Left kidney (tissue), 2 donors: ENCODE data around the gene GLIS1. TPM values are rescaled to one million over a fixed set of nuclear protein-coding genes. Genes with fewer than 3 reads are reported as not detected.

Experiments used
- DNase-seq: peaks from one replicate; pipeline ENCODE4 v3.0.0-alpha.2; 2013
- polyA plus RNA-seq: library from polyadenylated mRNA; unstranded; fragments of 120-200 nt; gene quantifications from one replicate; pipeline ENCODE4 v1.2.1, GENCODE V29; 2013; ENCODE audit not compliant: insufficient read length

Gene GLIS1
- polyA plus RNA-seq, 1 donor: 2.5 TPM

DNA sequence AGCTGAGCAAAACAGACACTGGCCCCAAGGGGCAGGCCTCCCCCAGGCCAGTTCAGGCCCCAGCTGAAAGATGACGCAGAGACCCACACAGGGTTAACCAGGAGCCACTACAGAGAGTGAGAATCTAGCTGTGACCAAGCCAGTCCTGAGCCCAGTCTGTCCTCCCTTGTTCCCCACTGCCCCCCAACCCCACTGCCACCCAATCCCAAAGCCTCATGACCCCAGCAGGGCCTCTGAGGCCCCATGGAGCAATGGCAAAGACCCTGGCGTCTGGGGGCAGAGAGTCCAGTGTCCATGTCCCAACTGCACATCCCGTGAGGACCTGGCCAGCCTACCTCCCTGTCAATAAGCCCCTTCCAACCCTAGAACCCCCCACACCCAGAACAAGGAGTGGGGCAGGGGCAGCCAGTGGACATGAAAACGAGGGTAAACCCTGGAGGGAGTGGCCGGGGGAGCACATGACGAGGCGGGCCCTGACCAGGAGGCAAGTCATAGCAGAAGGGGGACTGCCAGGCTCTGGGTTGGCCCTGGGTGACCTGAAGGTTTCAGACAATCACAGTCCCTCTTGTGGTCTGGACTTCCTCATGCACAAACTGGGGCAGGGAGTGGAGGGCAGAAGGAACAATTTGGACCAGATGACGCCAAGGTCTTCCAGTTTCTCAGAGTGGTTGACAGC, 100.5 kb downstream of the GLIS1 start:
- no peak for DNase-seq

DNA sequence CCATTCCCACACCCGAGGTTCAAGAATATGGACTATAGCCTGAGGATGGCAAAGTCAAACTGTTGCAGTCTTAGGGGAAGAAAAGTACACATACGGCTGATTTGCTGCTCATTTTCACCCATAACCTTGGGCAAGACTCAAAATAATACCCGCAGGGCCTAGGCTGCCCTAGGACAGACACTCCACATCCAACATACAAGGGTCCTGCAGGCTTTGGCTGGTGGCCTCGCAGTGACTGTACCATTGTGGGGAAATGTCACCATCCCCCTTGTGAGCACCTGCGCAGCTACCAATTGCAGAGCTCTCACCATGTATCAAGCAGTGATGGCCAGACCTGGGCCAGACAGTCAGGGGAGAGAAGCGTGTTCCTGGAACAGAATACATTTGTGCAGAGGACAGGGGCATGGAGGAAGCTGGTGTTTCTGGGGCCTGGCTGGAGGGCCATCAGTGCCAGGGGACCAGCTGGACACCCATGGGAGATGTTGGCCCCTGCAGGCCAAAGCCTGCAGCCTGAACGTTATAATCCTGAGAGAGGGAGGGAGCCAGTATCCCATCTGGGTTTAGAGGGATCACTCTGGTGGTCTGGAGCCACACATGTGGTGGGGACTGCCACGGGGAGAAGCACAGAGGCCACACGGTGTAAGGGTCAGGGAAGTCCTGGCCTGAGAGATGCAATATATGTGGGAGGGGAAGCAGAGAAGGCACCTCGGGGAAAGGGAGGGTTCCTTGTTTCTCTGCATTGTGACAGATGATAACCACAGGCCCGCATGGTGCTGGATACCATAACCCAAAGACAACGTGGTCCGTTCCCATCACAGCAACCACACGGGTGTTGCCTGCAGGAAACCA, 101.2 kb downstream of the GLIS1 start:
- DNase-seq: no peak

DNA sequence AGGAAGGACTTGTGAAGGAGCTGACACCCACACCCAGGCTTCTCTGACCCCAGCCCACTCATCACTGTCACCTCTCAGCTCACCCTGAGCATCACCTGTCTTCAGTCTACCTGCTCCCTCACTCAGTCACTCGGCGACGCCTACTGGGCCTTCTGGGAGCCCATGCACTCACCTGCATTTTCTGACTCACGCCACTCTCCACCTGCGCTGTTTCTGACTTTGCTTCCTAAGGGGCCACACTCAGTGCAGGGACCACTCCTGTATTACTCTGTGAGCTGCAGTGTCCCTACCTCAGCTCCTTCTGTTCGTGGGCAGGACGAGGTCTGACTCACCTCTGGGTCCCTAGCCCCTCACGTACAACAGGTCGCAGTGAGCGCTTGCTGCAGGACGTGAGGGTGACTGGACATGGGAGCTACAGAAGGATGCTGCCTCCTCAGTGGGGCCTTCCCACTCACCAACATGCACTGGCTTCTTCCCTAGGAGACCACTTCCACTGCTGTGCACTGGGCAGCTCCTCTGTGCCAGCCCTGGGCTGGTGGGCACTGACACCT, 102.3 kb downstream of the GLIS1 start:
- DNase-seq: no peak

DNA sequence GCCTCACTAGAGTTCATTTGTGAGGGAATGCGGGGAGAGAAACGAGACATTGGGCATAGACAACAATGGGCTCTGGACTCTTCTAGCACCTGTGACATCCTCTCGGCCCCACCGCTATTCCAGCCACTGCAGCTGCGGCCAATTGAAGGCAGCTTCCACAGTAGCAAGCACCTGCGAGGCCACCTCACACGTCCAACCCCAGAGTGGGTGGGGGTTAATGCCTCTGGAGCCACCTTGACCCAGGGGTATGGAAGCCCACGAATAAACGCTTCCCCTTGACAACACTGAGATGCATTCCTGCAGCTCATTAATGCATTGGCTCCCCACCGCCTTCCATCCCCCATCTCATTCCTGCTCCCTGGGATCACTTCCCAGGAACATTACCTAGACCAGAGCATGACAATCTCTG, 104.4 kb downstream of the GLIS1 start:
- no peak for DNase-seq

DNA sequence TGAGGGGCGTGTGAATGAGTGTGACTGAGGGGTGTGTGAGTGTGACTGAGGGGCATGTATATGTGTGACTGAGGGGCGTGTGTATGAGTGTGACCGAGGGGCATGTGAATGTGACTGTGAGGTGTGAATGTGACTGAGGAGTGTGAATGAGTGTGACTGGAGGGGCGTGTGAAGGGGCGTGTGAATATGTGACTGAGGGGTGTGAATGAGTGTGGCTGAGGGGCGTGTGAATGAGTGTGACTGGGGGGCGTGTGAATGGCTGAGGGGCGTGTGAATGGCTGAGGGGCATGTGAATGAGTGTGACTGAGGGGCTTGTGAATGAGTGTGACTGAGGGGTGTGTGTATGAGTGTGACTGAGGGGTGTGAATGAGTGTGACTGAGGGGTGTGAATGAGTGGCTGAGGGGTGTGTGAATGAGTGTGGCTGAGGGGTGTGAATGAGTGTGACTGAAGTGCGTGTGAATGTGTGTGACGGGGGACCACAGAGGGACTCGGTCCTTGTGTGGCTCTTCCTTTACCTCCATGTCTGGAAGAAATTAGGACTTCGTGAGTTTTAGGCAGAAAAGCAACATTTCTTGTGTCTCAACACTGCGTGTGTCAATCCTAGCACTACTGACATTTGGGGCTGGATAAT, 105.8 kb downstream of the GLIS1 start:
- DNase-seq: no peak

DNA sequence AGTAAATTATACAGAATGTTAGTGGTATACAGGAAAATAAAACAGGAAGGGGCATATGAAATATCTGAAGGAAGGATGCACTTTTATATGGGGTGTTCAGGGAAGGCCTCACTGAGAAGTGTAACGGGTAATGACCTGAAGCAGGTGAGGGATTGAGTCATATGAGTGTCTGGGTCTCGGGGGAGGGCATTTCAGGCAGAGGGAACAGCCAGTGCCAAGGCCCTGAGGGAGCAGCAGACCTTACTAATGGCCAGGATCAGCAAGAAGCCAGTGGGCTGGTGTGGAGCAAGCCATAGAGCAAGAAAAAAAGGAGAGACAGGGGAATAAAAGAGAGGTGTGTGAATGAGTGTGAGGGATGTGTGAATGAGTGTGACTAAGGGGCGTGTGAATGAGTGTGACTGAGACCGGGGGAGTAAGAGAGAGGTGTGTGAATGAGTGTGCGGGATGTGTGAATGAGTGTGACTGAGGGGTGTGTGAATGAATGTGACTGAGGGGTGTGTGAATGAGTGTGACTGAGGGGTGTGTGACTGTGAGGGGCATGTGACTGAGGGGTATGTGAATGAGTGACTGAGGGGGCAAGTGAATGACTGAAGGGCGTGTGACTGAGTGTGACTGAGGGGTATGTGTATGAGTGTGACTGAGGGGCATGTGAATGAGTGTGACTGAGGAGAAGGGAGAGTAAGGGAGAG, 107.2 kb downstream of the GLIS1 start:
- DNase-seq: no peak

DNA sequence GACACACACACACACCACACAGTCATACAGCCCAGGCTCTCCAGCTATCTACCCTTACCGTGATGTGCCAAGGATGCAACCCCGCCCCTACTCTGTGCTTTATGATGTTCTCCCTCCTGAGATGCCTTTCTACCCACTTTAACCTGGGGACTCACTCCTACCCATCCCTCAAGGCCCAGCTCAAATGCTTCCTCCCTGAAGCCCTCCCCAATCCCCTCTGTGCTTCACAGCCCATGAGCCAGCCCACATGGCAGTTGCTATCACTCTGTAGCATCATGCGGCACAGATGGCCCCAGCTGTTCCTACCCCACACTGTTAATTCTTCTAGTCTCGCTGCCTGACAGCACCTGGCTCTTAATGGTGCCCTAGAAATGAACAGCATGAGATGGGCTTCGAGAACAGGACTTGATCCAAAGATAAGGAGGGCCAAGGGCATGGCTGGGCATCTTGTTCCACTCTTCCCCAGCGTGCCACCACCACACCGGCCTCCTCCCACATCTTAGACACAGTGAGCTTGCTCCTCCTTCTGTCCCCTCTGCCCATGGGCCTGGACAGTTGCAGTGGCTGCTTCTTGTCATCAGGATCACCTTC, 109.8 kb downstream of the GLIS1 start:
- no peak for DNase-seq

DNA sequence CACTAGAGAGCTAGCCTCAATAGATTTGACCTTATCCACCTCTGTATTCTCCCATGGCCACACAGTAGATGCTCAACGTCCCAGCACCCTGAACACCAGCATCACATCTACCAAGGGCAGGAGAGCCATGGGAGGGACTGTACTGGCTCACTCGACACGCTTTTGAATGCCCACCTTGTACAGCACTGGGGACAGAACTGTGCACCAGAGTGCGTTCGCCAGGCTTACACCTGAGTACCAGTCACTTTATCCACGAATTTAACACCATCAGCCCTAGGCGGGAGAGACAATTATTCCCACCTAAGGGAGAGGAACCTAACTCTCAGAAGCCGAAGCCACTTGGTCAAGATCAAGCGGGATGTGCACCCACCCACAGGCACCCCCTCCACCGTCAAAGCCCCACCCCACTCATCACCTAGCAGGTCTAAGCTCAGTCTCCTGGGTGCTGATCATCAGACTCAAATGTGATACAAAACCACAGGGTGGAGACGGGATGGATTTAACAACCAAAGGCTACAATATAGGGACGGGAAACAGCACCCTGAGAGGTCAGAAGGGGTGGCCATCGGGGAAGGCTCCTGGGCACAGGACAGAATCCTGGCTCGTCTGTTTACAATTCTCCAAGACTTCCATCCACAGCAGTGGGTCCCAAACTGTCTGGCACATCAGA, 110.5 kb downstream of the GLIS1 start:
- no peak for DNase-seq

DNA sequence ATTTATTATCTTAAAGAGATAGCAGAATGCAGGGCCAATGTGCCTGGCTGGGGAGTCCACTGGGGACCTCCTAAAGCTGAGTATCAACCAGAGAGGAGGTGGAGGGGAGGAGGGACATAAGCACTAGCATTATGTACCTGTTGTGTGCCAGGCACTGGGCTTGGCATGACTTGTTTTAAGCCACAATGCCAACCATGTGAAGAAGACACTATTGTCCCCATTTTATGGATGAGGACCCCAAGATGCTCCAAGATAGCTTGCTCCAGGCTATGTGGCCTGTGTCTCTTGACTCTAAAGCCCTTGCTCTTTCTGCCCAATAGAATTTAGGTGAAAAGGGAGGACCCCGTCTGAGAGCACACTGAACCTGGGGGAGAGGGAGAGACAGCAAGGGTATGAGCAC, 111.3 kb downstream of the GLIS1 start:
- no peak for DNase-seq

DNA sequence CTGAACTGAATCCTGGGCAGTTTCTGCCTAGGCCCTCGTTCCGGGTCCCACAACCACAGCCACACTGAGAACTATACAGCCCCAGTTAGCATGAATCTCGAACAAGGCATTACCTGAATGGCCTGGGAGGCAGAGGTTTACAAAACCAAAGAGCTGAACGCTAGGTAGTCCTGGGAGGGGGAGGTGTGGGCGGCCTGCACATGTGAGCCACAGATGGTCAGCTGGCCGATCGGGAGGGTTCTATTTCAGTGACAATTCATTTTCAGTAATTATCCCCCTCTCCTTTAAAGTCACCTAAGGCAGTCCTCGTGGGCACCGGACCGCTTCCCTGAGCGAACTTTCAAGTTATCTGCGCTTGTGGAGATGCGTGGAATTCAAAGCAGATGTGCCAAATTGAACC, 111.9 kb downstream of the GLIS1 start:
- no peak for DNase-seq

DNA sequence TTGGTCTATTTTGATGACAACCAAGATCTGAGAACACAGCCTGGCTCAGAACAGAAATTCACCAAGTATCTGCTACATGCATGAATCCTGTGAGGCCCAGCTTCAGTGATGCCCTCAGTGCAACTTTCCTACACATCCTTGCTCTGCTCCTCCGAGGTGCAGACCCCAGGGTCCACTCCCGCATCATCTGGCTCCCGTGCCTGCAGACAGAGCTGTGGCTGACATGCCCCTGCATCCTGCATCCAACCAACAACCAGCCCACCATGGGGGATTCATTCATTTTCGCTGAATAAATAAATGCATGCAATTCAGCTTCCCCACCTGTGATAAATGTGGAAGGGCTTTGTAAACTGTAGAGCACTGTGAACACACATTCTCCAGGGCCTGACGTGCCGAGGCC, 112.3 kb downstream of the GLIS1 start:
- no peak for DNase-seq

DNA sequence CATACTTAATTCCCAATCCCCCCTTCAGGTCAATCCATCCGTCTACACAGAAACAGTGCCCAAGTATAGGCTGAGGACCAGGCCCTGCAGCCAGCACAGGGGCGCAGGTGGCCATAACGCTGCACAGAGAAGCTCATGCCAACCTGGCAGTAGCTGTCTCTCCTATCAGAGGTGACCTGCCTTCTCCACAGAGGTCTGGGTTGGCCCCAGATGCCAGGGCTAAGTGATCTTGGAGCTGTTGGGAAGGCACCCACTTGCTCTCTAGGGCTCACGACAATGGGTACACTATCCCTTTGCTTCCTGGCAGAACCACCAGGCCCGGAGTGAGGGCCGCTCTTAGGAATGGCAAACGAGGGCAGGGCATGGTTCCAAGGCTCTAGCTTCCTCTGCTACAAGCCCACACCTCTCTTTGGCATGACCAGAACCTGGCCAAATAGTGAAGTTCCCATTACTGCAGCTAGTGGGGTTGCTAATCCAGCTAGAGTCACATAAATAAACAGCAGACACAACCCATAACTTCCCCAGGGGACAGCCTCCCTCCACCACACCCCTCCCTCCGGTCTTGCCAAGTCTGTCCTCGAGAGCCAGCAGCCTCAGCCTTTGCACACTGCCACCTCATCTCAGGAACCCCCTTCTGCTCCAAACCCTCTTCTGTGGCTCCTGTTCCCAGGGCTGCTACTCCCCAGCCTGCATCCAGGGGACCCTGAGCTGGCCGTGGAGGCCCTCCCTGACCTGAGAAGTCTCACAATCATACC, 113.0 kb downstream of the GLIS1 start:
- DNase-seq: no peak

DNA sequence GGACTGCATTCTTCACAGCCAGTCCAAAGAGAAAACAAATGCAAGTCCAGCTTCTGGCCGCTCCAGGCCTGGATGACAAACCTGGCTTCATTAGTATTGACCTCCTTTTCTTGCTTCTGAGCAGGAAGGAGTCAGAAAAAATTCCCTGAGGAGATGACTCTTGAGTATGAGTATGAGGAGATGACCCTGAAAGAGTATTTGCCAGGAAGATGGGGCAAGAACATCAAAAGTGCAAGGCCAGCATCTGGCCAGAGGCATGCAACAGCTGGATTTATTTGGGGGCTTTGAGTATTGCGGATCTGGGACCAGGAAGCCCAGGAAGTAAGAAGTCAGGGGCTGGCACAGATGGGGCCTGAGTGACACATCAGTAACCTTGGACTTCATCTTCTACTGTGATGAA, 113.9 kb downstream of the GLIS1 start:
- no peak for DNase-seq

DNA sequence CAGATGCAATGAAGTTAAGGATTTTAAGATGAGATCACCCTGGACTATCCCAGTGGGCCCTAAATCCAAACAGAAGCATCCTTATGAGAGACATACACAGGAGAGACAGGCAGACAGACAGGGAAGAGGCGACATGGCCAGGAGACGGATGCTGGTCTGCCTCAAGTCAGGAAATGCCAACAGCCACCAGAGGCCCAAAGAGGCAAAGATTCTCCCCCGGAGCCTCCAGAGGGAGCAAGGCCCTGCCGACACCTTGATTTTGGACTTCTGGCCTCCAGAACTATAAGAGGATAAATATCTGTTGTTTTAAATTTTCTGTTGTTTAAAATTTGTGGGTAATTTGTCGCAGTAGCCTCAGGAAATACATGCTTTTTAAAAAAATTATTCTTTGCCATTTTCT, 116.4 kb downstream of the GLIS1 start:
- no peak for DNase-seq

DNA sequence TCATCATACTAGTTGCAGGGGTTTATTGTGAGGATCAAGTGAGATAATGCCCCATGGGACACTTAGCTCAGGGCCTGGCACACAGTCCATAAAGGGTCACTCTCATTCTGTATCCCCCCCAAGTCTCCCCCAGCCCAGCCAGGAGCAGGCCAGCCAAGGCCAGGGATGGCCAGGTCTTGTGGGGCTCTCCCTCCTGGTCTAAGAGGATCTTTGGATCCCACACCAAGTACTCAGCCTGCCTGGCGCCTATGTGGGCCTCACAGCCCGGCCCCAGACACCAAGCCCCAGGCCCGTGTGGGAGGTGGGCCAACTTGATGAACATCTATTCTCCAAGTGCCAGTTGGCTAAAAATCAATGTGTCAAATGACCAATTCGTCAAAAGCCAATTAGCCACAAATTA, 117.8 kb downstream of the GLIS1 start:
- DNase-seq: no peak

DNA sequence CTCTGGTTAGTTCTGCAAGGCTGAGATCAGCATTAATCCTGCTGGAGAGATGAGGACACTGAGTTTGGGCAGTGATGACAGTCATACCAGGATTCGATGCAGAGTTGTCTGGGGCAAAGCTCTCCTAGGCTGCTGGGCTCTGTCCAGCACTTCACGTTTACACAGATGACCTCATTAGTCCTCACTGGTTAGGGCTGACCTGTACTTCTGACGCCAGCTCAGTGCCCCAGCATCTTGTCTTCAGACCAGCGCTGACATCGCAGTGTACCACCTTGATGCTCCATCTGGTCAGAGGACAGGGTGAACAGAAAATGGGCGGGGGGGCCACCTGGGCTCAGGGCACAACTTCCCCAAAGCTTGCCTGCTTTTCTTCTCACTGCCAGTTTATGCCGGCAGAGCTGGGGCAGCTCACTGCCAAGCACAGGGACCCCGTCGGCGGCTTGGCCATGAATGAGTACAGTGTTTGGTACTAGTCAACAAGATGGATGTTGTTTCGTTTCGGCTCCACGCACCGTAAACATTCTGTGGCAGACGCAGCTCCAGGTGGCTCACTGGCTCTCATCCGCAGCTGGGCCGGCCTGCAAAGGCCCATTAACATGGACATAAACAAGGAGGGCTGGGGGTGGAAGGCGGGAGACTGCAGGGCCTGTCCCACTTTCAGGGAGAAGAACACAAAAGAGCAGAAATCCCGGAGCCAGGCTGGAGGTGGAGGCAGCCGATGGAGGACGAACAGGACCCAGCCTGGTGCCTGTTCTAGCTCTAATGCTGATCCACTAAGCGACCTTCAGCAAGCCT, 118.7 kb downstream of the GLIS1 start:
- no peak for DNase-seq

DNA sequence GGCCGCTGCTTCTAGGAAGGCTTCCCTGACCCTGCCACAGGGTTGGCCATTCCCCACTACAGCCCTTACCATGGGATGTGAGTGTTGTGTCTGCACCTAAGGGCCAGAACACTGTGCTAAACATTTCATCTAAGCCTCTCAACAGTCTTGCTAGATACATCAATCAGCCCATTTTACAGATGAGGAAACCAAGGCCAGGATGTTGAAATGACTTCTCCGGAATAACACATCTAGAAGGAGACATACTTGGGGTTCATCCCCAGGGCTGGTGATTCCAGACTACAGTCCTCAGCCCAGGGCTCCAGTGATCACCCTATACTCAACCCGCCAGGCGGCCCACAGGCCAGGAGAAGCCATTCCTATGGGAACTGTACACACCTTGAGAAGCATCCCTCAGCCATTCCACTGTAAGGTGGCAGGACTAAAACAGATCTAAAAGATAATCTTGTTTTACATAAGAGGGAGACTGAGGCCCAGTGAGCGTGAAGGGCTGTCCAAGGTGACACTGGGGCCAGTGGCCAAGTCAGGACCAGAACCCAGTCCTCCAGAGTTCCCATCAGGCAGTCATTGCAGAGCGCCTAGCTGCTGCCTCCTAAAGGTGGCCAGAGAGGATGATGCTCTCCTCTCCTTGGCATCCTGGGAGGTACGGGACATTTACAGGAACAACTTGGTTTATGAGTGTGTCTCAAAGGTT, 119.5 kb downstream of the GLIS1 start:
- no peak for DNase-seq

DNA sequence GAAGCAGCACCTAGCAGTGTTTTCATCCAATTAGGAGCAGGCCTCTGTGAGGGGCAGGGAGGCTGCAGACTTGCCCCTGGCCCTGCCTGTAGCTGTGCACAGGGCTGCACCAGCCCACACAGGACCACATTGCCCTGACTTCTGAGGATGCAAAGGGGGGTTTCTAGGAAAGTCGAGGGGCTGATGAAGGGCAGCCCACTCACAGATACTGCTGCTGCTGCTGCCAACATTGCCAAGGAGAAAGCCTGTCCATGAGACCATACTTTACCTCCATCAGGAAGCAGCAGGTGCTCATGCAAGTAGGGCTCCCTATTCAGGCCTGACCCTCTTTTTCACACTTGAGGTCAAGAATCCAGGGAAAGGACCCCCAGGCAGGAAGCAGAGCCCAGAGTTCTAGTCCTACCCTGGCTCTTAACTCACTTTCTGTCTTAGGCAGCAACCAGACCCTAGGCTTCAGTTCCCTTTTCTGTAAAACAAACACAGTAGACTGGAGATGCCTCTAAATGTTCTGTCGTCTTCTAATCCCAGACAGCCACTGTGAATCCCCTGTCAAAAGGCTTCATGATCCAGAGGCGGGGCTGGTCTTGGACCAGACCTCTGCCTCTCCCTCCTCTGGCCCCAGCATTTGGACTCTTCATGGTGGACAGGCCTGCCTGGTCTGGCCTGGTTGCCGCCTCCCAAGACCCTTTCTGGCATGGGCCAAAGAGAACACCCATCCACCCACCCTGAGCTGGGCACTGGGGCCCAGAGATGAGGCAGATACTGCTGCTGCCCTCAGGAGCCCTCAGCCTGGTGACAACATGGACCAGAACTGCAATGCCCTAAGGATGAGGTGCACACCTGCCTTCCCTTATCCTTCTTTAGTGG, 120.2 kb downstream of the GLIS1 start:
- no peak for DNase-seq
